Umbilical cord (tissue), 2 donors: ENCODE results near the gene DYNC2LI1. TPM values are rescaled to one million over a fixed set of nuclear protein-coding genes. Genes with fewer than 3 reads are reported as not detected.

Experiments used
- DNase-seq: peaks from one replicate; pipeline ENCODE4 v3.0.0-alpha.2; 2015; ENCODE audit warnings: low spot score
- total RNA-seq: library from RNA; depleted of rRNA; stranded (reverse); fragments of >200 nt; gene quantifications from one replicate; pipeline ENCODE4 v1.2.3, GENCODE V29; 2014; ENCODE audit warnings: low replicate concordance; ENCODE audit not compliant: insufficient read depth

Gene DYNC2LI1
- total RNA-seq, 1 donor from 2014 or later, result 44.1 TPM

GRCh38 chr2:43845181-43845580 is 71.3 kb downstream of the DYNC2LI1 start:
- no peak for DNase-seq

GRCh38 chr2:43846140-43846793 is 72.4 kb downstream of the DYNC2LI1 start:
- no peak for DNase-seq

- no peak for DNase-seq
These were observed 74.4 kb downstream of the DYNC2LI1 start for GRCh38 chr2:43848214-43848613.

- no peak for DNase-seq
These were observed 77.5 kb downstream of the DYNC2LI1 start for GRCh38 chr2:43851011-43851980.

GRCh38 chr2:43852196-43852730 is 78.4 kb downstream of the DYNC2LI1 start:
- DNase-seq, result no peak

- no peak for DNase-seq
These were observed 79.6 kb downstream of the DYNC2LI1 start for GRCh38 chr2:43853141-43854081.

- DNase-seq, result no peak
These were observed 80.8 kb downstream of the DYNC2LI1 start for GRCh38 chr2:43854671-43855070.

GRCh38 chr2:43855292-43855691 is 81.5 kb downstream of the DYNC2LI1 start:
- DNase-seq, result no peak

Other genes with a start within 250 kb of the DYNC2LI1 start
- 65.0 TPM for gene THADA, start 178.0 kb upstream of the DYNC2LI1 start, total RNA-seq
- gene PLEKHH2, start 136.8 kb upstream of the DYNC2LI1 start, total RNA-seq, result 79.4 TPM
- 1.2 TPM for gene C1GALT1C1L, start 97.6 kb upstream of the DYNC2LI1 start, total RNA-seq
- 0.96 TPM for gene ABCG5, start 64.8 kb downstream of the DYNC2LI1 start, total RNA-seq
- 0.96 TPM for gene ABCG8, start 64.9 kb downstream of the DYNC2LI1 start, total RNA-seq
- 84.7 TPM for gene LRPPRC, start 221.9 kb downstream of the DYNC2LI1 start, total RNA-seq